Adrenal gland (tissue), 5 donors: Measurements from ENCODE around the gene LRRN2.

ENCODE experiments used
- POLR2A ChIP-seq, 2 donors: fragments of 450-650 bp; IDR thresholded peaks; one replicate each; pipeline ENCODE4 v1.6.1; 2017; ENCODE audit warnings: antibody characterized with exemption in 2 of 2, mild to moderate bottlenecking in 2 of 2, moderate library complexity in 1 of 2
- TF ChIP-seq, protein P1 (sequence below), 6 experiments: fragments of 450-650 bp in 4 of 6; fragments of 200-600 bp in 2 of 6; sonication (generic) in 1 of 6; IDR thresholded peaks; 1 replicate in 5 of 6; 2 replicates in 1 of 6; pipeline versions ENCODE4 v1.5.1 to v1.8.0; 2016 to 2021; ENCODE audit warnings: antibody characterized with exemption in 6 of 6, mild to moderate bottlenecking in 2 of 6, moderate library complexity in 1 of 6
- donor health status: DM: no; HTN: no; CAD: no.

DNA sequence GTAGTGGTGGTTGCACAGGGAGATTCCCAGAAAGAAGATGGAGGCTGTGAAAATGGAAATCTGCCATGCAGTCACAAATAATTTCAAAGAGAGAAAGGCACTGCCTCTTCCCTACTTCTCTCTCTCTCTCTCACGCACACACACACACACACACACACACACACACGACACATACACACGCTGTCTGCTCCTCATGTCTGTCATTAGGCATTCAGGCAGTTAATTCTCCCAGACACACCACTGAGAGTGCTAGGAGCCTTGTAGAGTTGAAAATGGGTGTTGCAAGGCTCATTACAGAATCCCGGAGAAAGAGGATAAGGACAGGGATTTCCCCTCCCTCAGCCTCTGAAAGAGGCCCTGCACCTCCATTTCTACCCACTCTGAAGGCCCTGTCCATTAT lies 47.8 kb upstream of the LRRN2 start:
- TF ChIP-seq, protein P1, sequence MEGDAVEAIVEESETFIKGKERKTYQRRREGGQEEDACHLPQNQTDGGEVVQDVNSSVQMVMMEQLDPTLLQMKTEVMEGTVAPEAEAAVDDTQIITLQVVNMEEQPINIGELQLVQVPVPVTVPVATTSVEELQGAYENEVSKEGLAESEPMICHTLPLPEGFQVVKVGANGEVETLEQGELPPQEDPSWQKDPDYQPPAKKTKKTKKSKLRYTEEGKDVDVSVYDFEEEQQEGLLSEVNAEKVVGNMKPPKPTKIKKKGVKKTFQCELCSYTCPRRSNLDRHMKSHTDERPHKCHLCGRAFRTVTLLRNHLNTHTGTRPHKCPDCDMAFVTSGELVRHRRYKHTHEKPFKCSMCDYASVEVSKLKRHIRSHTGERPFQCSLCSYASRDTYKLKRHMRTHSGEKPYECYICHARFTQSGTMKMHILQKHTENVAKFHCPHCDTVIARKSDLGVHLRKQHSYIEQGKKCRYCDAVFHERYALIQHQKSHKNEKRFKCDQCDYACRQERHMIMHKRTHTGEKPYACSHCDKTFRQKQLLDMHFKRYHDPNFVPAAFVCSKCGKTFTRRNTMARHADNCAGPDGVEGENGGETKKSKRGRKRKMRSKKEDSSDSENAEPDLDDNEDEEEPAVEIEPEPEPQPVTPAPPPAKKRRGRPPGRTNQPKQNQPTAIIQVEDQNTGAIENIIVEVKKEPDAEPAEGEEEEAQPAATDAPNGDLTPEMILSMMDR (IDR thresholded peaks at IDR 0.05): no peak
- TF ChIP-seq POLR2A (IDR thresholded peaks at IDR 0.05): no peak
